ENCODE results near the gene KPNA5.
A peak's percentile ranks its signal among the peaks of the same experiment; 100 is the strongest.
"Not testable (repeated sequence)": the region's sequence is repeated elsewhere in the genome, so short reads cannot be mapped to it uniquely, and the experiment has no call there.

The KPNA5 gene

GRCh38 chr6:116676021-116676420, 5.0 kb upstream of the KPNA5 start:
- TF ChIP-seq, protein P1, sequence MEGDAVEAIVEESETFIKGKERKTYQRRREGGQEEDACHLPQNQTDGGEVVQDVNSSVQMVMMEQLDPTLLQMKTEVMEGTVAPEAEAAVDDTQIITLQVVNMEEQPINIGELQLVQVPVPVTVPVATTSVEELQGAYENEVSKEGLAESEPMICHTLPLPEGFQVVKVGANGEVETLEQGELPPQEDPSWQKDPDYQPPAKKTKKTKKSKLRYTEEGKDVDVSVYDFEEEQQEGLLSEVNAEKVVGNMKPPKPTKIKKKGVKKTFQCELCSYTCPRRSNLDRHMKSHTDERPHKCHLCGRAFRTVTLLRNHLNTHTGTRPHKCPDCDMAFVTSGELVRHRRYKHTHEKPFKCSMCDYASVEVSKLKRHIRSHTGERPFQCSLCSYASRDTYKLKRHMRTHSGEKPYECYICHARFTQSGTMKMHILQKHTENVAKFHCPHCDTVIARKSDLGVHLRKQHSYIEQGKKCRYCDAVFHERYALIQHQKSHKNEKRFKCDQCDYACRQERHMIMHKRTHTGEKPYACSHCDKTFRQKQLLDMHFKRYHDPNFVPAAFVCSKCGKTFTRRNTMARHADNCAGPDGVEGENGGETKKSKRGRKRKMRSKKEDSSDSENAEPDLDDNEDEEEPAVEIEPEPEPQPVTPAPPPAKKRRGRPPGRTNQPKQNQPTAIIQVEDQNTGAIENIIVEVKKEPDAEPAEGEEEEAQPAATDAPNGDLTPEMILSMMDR (conservative IDR thresholded peaks at IDR 0.05; ENCODE audit: low read depth, low read length), result no peak
- no peak overlapping the region for H3K4me3 ChIP-seq (ENCODE audit: low read depth, low read length)
- no peak for DNase-seq (ENCODE audit: low read depth)

- TF ChIP-seq, protein P1 (conservative IDR thresholded peaks at IDR 0.05; ENCODE audit: low read depth, low read length), result no peak
- DNase-seq (ENCODE audit: low read depth), result peak; percentile 73
- peak overlapping the region; percentile 33 for H3K4me3 ChIP-seq (ENCODE audit: low read depth, low read length)
Measured at GRCh38 chr6:116682334-116682712, 1.3 kb downstream of the KPNA5 start.

DNA sequence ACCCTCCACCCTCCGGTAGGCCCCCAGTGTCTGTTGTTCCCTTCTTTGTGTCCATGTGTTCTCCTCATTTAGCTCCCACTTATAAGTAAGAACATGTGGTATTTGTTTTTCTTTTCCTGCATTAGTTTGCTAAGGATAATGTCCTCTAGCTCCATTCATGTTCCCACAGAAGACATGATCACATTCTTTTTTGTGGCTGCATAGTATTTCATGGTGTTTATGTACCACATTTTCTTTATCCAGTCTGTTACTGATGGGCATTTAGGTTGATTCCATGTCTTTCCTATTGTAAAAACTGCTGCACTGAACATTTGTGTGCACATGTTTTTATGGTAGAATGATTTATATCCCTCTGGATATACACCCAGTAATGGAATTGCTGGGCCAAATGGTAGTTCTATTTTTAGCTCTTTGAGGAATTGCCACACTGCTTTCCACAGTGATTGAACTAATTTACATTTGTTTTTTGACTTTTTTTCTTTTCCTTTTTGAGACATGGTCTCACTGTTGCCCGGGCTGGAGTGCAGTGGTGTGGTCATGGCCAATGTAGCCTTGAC, 4.5 kb downstream of the KPNA5 start:
- H3K4me3 ChIP-seq (ENCODE audit: low read depth, low read length), result no peak overlapping the region
- DNase-seq (ENCODE audit: low read depth), result no peak
- TF ChIP-seq, protein P1 (conservative IDR thresholded peaks at IDR 0.05; ENCODE audit: low read depth, low read length), result no peak

- not testable (repeated sequence) for H3K4me3 ChIP-seq (ENCODE audit: low read depth, low read length)
- DNase-seq (ENCODE audit: low read depth), result peak; percentile 23
Measured at GRCh38 chr6:116686475-116687101, 5.6 kb downstream of the KPNA5 start.

- H3K4me3 ChIP-seq (ENCODE audit: low read depth, low read length), result no peak overlapping the region
- no peak for DNase-seq (ENCODE audit: low read depth)
- TF ChIP-seq, protein P1 (conservative IDR thresholded peaks at IDR 0.05; ENCODE audit: low read depth, low read length), result no peak
Measured at GRCh38 chr6:116691154-116691553, 10.1 kb downstream of the KPNA5 start.

DNA sequence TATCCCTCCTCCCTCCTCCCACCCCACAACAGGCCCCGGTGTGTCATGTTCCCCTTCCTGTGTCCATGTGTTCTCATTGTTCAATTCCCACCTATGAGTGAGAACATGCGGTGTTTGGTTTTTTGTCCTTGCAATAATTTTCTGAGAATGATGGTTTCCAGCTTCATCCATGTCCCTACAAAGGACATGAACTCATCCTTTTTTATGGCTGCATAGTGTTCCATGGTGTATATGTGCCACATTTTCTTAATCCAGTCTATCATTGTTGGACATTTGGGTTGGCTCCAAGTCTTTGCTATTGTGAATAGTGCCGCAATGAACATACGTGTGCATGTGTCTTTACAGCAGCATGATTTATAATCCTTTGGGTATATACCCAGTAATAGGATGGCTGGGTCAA, 11.9 kb downstream of the KPNA5 start:
- H3K4me3 ChIP-seq (ENCODE audit: low read depth, low read length); DNase-seq (ENCODE audit: low read depth): not testable (repeated sequence)

DNA sequence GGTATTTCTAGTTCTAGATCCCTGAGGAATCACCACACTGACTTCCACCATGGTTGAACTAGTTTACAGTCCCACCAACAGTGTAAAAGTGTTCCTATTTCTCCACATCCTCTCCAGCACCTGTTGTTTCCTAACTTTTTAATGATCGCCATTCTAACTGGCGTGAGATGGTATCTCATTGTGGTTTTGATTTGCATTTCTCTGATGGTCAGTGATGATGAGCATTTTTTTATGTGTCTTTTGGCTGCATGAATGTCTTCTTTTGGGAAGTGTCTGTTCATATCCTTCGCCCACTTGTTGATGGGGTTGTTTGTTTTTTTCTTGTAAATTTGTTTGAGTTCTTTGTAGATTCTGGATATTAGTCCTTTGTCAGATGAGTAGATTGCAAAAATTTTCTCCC, 12.3 kb downstream of the KPNA5 start:
- H3K4me3 ChIP-seq (ENCODE audit: low read depth, low read length); DNase-seq (ENCODE audit: low read depth): not testable (repeated sequence)

- TF ChIP-seq, protein P1 (conservative IDR thresholded peaks at IDR 0.05; ENCODE audit: low read depth, low read length), result no peak
- no peak overlapping the region for H3K4me3 ChIP-seq (ENCODE audit: low read depth, low read length)
- DNase-seq (ENCODE audit: low read depth), result peak; percentile 36
Measured at GRCh38 chr6:116695401-116695800, 14.4 kb downstream of the KPNA5 start.
